Fibroblast of skin of left biceps (primary cell): ENCODE results near the gene HNRNPR.
"Not testable (repeated sequence)": the region's sequence is repeated elsewhere in the genome, so short reads cannot be mapped to it uniquely, and the experiment has no call there.

Experiments
- DNase-seq, 2 experiments: peaks; one replicate each; pipeline ENCODE4 v3.0.0-alpha.2; 2013; ENCODE audit warnings: low read depth in 2 of 2

HNRNPR gene

DNA sequence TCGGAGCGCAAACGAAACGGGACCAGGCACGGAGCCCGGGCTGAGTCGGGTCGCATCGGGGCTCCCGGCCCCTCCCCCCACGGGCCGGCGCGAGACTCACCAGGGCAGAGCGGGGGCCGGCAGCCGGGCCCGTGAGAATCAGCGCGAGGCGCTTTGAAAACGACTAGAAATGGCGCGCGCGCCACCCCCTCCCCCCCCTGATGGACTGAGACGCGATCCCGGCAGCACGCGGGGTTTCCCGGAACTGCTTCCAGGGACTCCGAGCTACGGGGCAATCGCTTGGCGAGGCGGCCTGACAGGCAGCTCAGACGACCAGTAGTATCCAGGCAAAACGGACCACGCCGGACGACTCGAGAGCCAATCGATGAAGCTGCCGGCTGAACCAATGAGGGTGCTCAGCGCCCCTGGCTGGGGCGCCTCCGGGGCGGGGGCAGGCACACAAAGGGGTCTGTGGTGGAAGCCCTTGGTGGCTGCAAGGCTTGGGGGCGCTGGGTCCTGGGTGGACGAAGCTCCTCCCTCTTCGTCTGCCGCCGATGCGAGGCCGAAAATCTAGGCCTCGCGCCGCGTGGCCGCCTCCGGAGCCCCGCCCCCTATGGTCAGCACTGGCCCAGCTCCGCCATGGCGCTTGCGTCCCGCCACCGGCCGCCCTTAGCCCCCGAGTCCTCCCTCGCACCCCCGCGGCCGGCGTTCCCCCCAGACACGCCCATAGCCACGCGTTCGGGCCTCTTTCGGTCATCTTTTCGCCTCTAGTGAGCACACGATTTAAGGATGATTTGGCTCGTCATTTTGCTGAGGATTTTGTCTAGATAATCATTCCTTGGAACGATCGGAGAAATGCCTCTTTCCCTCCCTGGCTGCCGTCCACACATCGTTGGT, at the start of gene HNRNPR:
Gene HNRNPR, minus strand, starts transcription at position 174 of the 876 bp plus-strand sequence. CDS start 3,276 bp downstream, outside the sequence.
- DNase-seq = peak; percentile 100

DNA sequence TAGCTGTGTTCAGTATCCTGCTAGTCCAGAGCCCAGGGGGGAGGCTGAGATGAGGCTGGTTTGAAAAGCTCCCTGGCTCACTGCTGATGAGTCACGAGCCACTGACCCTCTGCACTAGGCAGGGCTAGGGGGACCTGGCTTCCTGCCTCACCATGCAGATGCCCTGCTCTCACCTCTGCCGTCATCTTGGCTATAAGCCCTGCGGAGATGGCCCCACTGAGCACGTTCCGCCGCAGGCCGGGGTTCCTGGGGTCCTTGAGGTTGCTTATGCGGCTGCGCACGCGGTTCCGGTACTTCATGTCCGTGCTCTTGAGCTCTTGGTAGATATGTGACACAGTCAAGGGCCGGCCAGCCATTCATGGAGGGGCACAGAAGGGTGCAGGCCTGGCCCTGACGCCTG, 49.6 kb upstream of the HNRNPR start:
- no peak for DNase-seq

GRCh38 chr1:23392125-23392855, 48.2 kb upstream of the HNRNPR start:
- no peak for DNase-seq

DNA sequence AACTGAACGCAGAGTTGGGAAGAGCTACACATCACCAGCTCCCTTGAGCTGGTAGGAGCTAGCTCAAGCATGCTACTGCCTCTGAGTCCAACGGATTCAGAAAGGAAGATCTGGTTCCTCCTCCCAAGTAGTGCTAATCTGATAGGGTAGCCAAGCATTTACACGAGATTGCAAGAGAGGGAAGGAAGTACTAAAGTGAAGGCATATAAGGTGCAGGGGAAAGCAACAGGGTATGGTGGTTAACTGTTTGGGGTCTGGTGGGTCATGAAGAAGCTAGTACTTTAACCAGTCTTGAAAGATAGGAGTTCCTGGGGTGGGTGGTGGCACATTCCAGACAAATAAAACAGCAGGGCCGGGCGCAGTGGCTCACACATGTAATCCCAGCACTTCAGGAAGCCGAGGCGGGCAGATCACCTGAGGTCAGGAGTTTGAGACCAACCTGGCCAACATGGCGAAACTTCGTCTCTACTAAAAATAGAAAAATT, 45.8 kb upstream of the HNRNPR start:
- no peak for DNase-seq

- DNase-seq = no peak
Measured at GRCh38 chr1:23387494-23387893, 43.4 kb upstream of the HNRNPR start.

- no peak for DNase-seq
Measured at GRCh38 chr1:23385119-23385621, 41.1 kb upstream of the HNRNPR start.

DNA sequence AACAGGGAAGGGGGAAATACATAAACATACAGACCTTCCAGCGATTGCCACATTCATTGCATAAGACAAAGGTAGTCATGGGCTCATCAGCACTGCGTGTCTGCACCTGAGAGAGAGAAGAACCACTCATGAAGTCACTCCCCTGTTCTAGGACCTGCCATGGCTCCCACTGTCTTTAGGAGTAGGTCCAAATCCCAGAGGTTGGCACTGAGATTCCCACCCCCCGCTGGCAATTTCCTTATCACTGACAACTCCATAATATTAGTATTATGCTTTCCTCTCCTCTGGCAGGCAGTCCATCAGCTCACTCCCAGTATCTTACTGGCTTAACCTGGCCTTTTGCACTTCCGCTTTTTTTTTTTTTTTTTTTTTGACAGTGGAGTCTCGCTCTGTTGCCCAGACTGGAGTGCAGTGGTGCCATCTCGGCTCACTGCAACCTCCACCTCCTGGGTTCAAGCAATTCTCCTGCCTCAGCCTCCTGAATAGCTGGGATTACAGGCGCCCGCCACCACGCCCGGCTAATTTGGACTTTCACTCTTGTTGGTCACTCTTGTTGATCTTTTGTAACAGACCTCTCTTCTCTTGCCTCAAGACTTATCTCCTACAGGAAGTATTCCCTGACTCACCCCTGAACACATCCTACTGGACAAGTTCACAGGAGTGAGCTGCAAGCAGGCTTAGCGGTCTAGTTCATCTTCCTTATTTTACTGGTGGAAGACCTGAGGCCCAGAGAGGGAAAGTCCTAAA, 40.4 kb upstream of the HNRNPR start:
- no peak for DNase-seq

- DNase-seq = no peak
Measured at GRCh38 chr1:23383577-23384311, 39.7 kb upstream of the HNRNPR start.

DNA sequence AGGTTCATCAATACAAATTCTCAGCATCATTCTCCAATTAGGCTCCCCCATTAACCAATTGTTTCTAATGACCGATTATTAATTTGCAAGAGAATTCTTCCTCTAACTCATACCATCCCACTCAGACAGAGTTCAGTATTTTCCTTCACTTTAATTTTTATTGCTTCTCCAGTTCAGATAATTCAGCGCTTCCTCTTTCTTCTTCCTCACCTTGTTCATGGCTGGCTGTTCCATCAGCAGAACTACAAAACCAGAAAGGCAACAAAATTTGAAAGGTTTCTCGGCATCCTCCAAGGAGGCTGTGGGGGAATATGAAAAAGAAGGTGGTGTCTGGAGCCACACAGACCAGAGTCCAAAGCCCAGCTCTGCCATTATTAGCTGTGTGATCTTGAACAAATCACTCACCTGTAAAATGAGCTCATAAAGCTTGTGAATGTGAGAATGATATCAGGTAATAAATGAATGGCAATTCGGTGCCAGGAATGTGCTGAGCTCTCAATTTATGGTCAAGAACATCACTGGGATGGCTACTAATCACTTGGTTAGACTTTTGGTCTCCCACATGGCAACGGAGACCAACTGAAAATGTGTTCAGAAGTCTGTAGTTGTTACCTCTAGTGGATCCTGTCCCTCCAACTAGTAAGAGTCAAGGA, 37.3 kb upstream of the HNRNPR start:
- no peak for DNase-seq

- DNase-seq = no peak
Measured at GRCh38 chr1:23380719-23381118, 36.6 kb upstream of the HNRNPR start.

- not testable (repeated sequence) for DNase-seq
Measured at GRCh38 chr1:23380236-23380635, 36.2 kb upstream of the HNRNPR start.

DNA sequence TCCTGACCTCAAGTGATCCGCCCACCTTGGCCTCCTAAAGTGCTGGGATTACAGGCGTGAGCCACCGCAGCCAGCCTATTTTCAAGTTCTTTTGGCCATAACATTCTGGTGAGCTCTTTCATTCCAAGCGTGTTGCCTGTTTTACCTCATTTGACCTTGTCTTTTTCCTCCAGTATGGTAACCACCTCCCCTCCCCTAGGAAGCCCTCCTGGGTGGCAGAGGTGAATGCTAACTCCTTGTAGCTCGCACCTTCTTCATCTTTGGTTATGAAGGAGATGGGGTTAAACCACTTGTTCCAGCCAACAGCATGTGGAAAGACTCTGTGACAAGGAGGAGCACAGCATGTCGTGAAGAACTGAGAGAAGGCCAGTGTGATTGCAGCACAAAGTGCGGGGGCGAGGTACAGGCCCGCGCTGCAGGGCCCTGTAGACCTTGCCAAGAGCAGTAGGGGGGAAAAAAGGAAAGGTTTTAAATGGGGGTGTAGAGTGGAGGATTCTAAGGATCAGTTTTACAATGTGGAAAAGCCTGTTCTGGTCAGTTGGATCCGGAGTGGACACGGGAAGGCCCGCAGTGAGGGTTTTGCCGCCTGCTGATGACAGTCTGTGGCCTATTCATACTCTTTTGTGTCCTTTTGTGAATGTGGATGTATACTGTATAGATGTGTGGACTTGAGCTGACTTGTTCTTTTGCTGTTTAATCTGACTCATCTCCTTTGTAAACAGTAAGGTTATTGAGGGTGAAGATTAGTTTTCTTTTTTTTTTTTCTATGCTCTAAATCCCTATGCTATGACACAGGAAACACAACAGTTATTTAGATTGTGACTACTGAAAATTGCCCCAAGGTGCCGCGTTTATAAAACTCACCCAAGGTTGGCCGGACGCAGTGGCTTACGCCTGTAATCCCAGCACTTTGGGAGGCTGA, 33.1 kb upstream of the HNRNPR start:
- no peak for DNase-seq

GRCh38 chr1:23374079-23374735, 30.1 kb upstream of the HNRNPR start:
- DNase-seq = not testable (repeated sequence)

- no peak for DNase-seq
Measured at GRCh38 chr1:23371987-23372880, 28.1 kb upstream of the HNRNPR start.

GRCh38 chr1:23370709-23371584, 26.9 kb upstream of the HNRNPR start:
- DNase-seq = no peak

DNA sequence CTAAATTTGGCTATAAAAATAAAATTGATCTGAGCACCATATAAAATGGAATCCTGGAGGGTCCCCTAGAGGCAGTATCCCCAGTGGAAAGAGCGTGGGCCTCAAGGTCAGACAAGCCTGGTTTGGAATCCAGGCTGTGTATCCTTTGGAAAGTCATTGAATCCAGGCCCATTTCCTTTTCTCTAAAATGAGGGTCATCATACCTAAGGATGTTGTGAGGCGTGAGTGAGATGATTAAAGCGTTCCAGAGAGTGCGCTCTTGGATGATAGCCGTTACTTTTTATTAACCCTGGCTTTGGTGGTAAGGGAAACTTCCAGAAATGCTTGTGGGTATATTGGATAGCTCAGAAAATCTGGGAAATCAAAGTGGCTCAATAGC, 26.2 kb upstream of the HNRNPR start:
- DNase-seq = no peak
